ENCODE data around the gene PRICKLE2. TPM values are rescaled to one million over a fixed set of nuclear protein-coding genes. Genes with fewer than 3 reads are reported as not detected.

PRICKLE2 gene
- total and polyA plus RNA-seq, 2 experiments from 2014 or later, result 1.1 to 12.5 TPM

DNA sequence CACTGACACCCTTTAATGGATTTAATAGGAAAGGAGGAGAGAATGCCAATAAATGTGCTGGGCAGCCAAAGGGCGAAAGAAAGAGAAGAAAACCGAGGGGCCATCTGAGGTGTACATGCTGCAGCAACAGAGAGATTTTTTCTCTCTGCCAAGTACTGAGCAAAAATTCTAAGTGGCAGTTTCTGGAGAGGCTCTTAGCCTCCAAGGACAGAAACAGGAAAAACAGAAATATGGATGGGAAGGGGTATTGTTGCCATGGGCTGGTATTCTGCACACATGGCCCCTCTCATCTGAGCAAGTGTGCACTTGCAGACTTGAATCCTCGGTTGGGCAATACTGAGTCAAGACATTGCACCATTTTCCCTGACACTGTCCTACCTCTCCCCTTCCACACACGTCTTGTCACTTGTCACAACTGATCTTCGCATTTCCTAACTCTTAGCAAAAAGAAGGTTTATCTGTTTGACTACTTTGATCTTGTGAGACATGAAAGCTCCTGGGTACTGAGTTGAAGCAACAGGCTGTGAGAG lies 73.9 kb downstream of the PRICKLE2 start (continued):
- TF ChIP-seq, protein P1, sequence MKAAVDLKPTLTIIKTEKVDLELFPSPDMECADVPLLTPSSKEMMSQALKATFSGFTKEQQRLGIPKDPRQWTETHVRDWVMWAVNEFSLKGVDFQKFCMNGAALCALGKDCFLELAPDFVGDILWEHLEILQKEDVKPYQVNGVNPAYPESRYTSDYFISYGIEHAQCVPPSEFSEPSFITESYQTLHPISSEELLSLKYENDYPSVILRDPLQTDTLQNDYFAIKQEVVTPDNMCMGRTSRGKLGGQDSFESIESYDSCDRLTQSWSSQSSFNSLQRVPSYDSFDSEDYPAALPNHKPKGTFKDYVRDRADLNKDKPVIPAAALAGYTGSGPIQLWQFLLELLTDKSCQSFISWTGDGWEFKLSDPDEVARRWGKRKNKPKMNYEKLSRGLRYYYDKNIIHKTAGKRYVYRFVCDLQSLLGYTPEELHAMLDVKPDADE (IDR thresholded peaks at IDR 0.05), result no peak
- TF ChIP-seq CREB1 (CRISPR knock-in tag; IDR thresholded peaks at IDR 0.05; ENCODE audit: low read depth) (no peak), ZNF114 (CRISPR knock-in tag; IDR thresholded peaks at IDR 0.05) (no peak)

DNA sequence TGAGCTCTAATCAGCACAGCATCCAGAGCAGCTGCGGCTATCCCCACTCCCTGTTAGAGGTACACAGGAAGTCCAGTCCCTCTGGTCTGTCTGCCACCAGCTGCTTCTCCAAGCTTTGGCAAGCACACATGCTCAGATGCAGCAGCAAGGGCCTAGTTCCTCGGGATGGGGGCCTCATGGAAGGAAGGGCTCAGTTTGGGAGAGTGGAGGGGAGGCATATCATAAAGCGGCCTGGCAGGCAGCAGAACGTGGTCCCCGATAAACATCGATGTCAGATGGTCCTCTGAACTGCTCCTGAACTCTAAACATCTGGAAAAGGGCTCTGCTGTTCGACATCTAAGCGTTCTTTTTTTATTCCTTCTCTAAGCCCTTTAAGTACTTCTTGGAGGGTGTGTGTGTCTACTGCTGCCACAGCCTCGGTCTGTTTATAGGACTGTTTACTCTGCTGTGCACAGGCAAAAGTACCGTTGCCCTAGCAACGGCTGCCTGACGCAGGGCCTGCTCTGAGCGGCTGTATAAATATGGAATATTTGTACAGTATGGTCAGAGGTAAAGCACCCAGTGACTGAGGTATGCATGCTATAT lies 74.6 kb downstream of the PRICKLE2 start:
- H3K4me1 ChIP-seq (ENCODE audit: insufficient read depth), result no peaks in the 10 kb centered on the region
- Mint-ChIP-seq H3K9me3 (no peaks in the 10 kb centered on the region), H3K4me3 (no peak overlapping the region), H3K36me3 (ENCODE audit: low read depth) (peaks cover 18% of the 10 kb centered on the region), H3K27ac (no peak overlapping the region), H3K27me3 (ENCODE audit: insufficient read depth, low read depth, poor library complexity) (peaks cover 6% of the 10 kb centered on the region), H3K4me1 (0 out of 3 replicates have a peak, but pooled peaks cover 2% of the 10 kb centered on the region)
- ATAC-seq (no peak), DNase-seq (ENCODE audit: low spot score) (no peak)
- no peak for TF ChIP-seq STAT1 (IDR thresholded peaks at IDR 0.05; ENCODE audit: unreplicated experiment)
- TF ChIP-seq, protein P1 (IDR thresholded peaks at IDR 0.05), result no peak
- no peak for TF ChIP-seq ZNF331 (CRISPR knock-in tag; IDR thresholded peaks at IDR 0.05; ENCODE audit: low read depth)
- TF ChIP-seq, protein P2, sequence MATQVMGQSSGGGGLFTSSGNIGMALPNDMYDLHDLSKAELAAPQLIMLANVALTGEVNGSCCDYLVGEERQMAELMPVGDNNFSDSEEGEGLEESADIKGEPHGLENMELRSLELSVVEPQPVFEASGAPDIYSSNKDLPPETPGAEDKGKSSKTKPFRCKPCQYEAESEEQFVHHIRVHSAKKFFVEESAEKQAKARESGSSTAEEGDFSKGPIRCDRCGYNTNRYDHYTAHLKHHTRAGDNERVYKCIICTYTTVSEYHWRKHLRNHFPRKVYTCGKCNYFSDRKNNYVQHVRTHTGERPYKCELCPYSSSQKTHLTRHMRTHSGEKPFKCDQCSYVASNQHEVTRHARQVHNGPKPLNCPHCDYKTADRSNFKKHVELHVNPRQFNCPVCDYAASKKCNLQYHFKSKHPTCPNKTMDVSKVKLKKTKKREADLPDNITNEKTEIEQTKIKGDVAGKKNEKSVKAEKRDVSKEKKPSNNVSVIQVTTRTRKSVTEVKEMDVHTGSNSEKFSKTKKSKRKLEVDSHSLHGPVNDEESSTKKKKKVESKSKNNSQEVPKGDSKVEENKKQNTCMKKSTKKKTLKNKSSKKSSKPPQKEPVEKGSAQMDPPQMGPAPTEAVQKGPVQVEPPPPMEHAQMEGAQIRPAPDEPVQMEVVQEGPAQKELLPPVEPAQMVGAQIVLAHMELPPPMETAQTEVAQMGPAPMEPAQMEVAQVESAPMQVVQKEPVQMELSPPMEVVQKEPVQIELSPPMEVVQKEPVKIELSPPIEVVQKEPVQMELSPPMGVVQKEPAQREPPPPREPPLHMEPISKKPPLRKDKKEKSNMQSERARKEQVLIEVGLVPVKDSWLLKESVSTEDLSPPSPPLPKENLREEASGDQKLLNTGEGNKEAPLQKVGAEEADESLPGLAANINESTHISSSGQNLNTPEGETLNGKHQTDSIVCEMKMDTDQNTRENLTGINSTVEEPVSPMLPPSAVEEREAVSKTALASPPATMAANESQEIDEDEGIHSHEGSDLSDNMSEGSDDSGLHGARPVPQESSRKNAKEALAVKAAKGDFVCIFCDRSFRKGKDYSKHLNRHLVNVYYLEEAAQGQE (IDR thresholded peaks at IDR 0.05; ENCODE audit: unreplicated experiment), result no peak
- no peak for TF ChIP-seq POLR2AphosphoS5 (IDR thresholded peaks at IDR 0.05; ENCODE audit: low read depth)
- no peak for TF ChIP-seq JUNB (IDR thresholded peaks at IDR 0.05; ENCODE audit: unreplicated experiment)
- H3K4me2 ChIP-seq, result no peak overlapping the region
- no peak overlapping the region for H2AFZ ChIP-seq
- no peaks in the 10 kb centered on the region; the same call in 1 of the 2 replicates for H4K20me1 ChIP-seq (replicated peaks; ENCODE audit: insufficient read depth)
- H3K36me3 ChIP-seq (ENCODE audit: insufficient read depth), result no peaks in the 10 kb centered on the region
- no peaks in the 10 kb centered on the region for H3K27me3 ChIP-seq (ENCODE audit: insufficient read depth)
- H3K79me2 ChIP-seq (replicated peaks; ENCODE audit: insufficient read depth), result no peaks in the 10 kb centered on the region
- H3K4me3 ChIP-seq, result no peak overlapping the region
- H3F3A ChIP-seq (replicated peaks; ENCODE audit: low read depth), result no peaks in the 10 kb centered on the region
- H3K27ac ChIP-seq (ENCODE audit: low read depth), result no peak overlapping the region
- H3K9me2 ChIP-seq (ENCODE audit: insufficient read depth), result no peaks in the 10 kb centered on the region

All from GM23338 (cell line).